Measurements from ENCODE around the gene KNL1. TPM values are rescaled to one million over a fixed set of nuclear protein-coding genes. Genes with fewer than 3 reads are reported as not detected.

The KNL1 gene
- total RNA-seq, 1 donor from 2014 or later = 9.5 TPM

DNA sequence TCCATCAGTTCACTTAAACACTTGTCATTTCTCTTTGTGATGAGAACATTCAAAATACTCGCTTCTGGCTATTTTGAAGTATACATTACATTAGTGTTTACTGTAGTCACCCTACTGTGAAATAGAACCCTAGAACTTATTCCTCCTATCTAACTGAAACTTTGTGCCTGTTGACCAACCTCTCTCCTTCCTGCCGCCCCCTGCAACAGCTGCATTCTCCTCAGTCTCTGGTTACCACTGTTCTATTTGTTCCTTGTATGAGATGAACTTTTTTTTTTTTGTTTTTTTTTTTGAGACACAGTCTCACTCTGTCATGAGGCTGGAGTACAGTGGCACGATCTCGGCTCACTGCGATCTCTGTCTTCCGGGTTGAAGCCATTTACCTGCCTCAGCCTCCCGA is 103.9 kb downstream of the KNL1 start:
- Mint-ChIP-seq H3K9me3 (ENCODE audit: unreplicated experiment) (no peaks in the 10 kb centered on the region), H3K27ac (ENCODE audit: unreplicated experiment) (no peak overlapping the region), H3K4me1 (ENCODE audit: unreplicated experiment) (peaks cover 13% of the 10 kb centered on the region), H3K4me3 (ENCODE audit: unreplicated experiment) (no peak overlapping the region), H3K36me3 (ENCODE audit: low read depth, unreplicated experiment) (peaks cover 1% of the 10 kb centered on the region), H3K27me3 (ENCODE audit: unreplicated experiment) (peaks cover 2% of the 10 kb centered on the region)
- DNase-seq (ENCODE audit: low spot score) = no peak
- TF ChIP-seq, protein P1, sequence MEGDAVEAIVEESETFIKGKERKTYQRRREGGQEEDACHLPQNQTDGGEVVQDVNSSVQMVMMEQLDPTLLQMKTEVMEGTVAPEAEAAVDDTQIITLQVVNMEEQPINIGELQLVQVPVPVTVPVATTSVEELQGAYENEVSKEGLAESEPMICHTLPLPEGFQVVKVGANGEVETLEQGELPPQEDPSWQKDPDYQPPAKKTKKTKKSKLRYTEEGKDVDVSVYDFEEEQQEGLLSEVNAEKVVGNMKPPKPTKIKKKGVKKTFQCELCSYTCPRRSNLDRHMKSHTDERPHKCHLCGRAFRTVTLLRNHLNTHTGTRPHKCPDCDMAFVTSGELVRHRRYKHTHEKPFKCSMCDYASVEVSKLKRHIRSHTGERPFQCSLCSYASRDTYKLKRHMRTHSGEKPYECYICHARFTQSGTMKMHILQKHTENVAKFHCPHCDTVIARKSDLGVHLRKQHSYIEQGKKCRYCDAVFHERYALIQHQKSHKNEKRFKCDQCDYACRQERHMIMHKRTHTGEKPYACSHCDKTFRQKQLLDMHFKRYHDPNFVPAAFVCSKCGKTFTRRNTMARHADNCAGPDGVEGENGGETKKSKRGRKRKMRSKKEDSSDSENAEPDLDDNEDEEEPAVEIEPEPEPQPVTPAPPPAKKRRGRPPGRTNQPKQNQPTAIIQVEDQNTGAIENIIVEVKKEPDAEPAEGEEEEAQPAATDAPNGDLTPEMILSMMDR (IDR thresholded peaks at IDR 0.05; ENCODE audit: unreplicated experiment) = no peak

DNA sequence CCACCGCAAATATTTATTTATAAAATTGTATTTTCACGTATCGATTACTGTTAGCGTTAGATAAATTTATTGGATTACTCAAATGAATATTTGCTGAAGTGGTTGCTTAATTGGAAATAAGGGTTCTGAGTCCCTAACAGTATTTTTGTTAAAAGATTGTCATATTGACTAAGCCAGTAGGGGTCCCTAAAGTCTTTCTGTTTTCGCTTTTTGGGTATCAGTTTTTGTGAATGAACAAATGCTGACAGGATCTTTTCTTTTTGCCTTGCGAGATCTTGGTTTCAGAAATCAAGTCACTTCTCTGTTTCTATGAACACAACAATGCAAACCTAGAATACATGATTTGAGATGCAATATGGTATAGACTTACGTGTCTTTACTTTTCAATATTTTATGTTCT is 108.0 kb downstream of the KNL1 start:
- H3K4me1 Mint-ChIP-seq (ENCODE audit: unreplicated experiment) = no peaks in the 10 kb centered on the region
- DNase-seq (ENCODE audit: low spot score) = no peak
- H3K4me3 Mint-ChIP-seq (ENCODE audit: unreplicated experiment) = no peak overlapping the region
- no peaks in the 10 kb centered on the region for H3K9me3 Mint-ChIP-seq (ENCODE audit: unreplicated experiment)
- peaks cover 4% of the 10 kb centered on the region for H3K36me3 Mint-ChIP-seq (ENCODE audit: low read depth, unreplicated experiment)
- TF ChIP-seq, protein P1 (IDR thresholded peaks at IDR 0.05; ENCODE audit: unreplicated experiment) = peak; percentile 26
- H3K27ac Mint-ChIP-seq (ENCODE audit: unreplicated experiment) = no peak overlapping the region
- no peaks in the 10 kb centered on the region for H3K27me3 Mint-ChIP-seq (ENCODE audit: unreplicated experiment)

DNA sequence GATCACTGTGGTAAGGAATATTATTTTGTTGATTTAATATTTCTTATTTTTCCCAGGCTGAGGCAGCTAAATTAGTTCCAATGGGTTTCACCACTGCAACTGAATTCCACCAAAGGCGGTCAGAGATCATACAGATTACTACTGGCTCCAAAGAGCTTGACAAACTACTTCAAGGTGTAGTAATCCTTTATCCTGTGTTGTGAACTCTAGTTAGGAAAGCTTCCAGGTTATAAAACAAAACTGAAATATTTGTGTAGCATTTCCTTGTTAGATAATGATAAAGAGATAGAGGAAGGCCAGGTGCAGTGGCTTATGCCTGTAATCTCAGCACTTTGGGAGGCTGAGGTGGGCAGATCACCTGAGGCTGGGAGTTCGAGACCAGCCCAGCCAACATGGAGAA is 112.1 kb downstream of the KNL1 start:
- no peak overlapping the region for H3K4me3 Mint-ChIP-seq (ENCODE audit: unreplicated experiment)
- H3K36me3 Mint-ChIP-seq (ENCODE audit: low read depth, unreplicated experiment) = peaks cover 7% of the 10 kb centered on the region
- no peak for DNase-seq (ENCODE audit: low spot score)
- H3K9me3 Mint-ChIP-seq (ENCODE audit: unreplicated experiment) = no peaks in the 10 kb centered on the region
- no peak overlapping the region for H3K27ac Mint-ChIP-seq (ENCODE audit: unreplicated experiment)
- no peaks in the 10 kb centered on the region for H3K27me3 Mint-ChIP-seq (ENCODE audit: unreplicated experiment)
- TF ChIP-seq, protein P1 (IDR thresholded peaks at IDR 0.05; ENCODE audit: unreplicated experiment) = no peak
- H3K4me1 Mint-ChIP-seq (ENCODE audit: unreplicated experiment) = no peaks in the 10 kb centered on the region

Other genes with a start within 250 kb of the KNL1 start
- gene PHGR1, start 243.2 kb upstream of the KNL1 start, total RNA-seq (ENCODE audit: unreplicated experiment) = not detected
- gene DISP2, start 236.0 kb upstream of the KNL1 start, total RNA-seq (ENCODE audit: unreplicated experiment) = 3.6 TPM
- 26.0 TPM for gene KNSTRN, start 211.5 kb upstream of the KNL1 start, total RNA-seq (ENCODE audit: unreplicated experiment)
- gene IVD, start 188.5 kb upstream of the KNL1 start, total RNA-seq (ENCODE audit: unreplicated experiment) = 56.2 TPM
- gene BAHD1, start 153.3 kb upstream of the KNL1 start, total RNA-seq (ENCODE audit: unreplicated experiment) = 20.4 TPM
- 36.5 TPM for gene CHST14, start 123.3 kb upstream of the KNL1 start, total RNA-seq (ENCODE audit: unreplicated experiment)
- 40.4 TPM for gene CCDC32, start 29.2 kb upstream of the KNL1 start, total RNA-seq (ENCODE audit: unreplicated experiment)
- gene RPUSD2, start 24.9 kb upstream of the KNL1 start, total RNA-seq (ENCODE audit: unreplicated experiment) = 11.5 TPM
- gene RAD51, start 100.9 kb downstream of the KNL1 start, total RNA-seq (ENCODE audit: unreplicated experiment) = 9.6 TPM
- 34.4 TPM for gene RMDN3, start 161.0 kb downstream of the KNL1 start, total RNA-seq (ENCODE audit: unreplicated experiment)
- 4.6 TPM for gene GCHFR, start 169.8 kb downstream of the KNL1 start, total RNA-seq (ENCODE audit: unreplicated experiment)
- gene C15orf62, start 175.7 kb downstream of the KNL1 start, total RNA-seq (ENCODE audit: unreplicated experiment) = not detected
- gene ZFYVE19, start 212.8 kb downstream of the KNL1 start, total RNA-seq (ENCODE audit: unreplicated experiment) = 31.5 TPM
- gene DNAJC17, start 213.2 kb downstream of the KNL1 start, total RNA-seq (ENCODE audit: unreplicated experiment) = 55.6 TPM
- gene PPP1R14D, start 234.5 kb downstream of the KNL1 start, total RNA-seq (ENCODE audit: unreplicated experiment) = not detected
- gene SPINT1, start 249.8 kb downstream of the KNL1 start, total RNA-seq (ENCODE audit: unreplicated experiment) = 28.6 TPM